Activated naive CD4-positive, alpha-beta T cell treated with anti-CD3 and anti-CD28 coated beads, Interleukin-2, amount 50 U/mL, for 72 hours (primary cell): ENCODE measurements around the gene STAT5A. TPM values are rescaled to one million over a fixed set of nuclear protein-coding genes. Genes with fewer than 3 reads are reported as not detected.
"Not testable (repeated sequence)": the region's sequence is repeated elsewhere in the genome, so short reads cannot be mapped to it uniquely, and the experiment has no call there.

ENCODE experiments used
- ATAC-seq, 2 donors: fragments of 150-1000 bp; cut with Tn5 transposase; 2 replicates each; pipeline ENCODE4 v1.10.0; 2021; ENCODE audit warnings: mild to moderate bottlenecking in 2 of 2, moderate library complexity in 2 of 2
- DNase-seq, 2 donors: peaks; one replicate each; pipeline ENCODE4 v3.0.0; 2021 to 2022; ENCODE audit warnings: low spot score in 2 of 2
- H3K27ac Mint-ChIP-seq, 2 donors: one replicate each; pipeline ENCODE4 v1.8.0; 2022; ENCODE audit warnings: mild to moderate bottlenecking in 2 of 2, mixed read lengths in 2 of 2
- H3K36me3 Mint-ChIP-seq, 2 donors: one replicate each; pipeline ENCODE4 v1.8.0; 2022; ENCODE audit warnings: mixed read lengths in 2 of 2
- H3K9me3 Mint-ChIP-seq, 2 donors: one replicate each; pipeline ENCODE4 v1.8.0; 2022; ENCODE audit warnings: mixed read lengths in 2 of 2
- total RNA-seq, 2 donors: library from RNA; stranded (reverse); gene quantifications; one replicate each; pipeline ENCODE4 v1.2.3, GENCODE V29; 2022

Gene STAT5A
- total RNA-seq, 2 donors from 2014 or later = 171 to 177 TPM

- Mint-ChIP-seq H3K36me3 (peaks cover 4 to 20% of the 10 kb centered on the region in 2 donors), H3K27ac (peak overlapping the region; percentile 70 to 74), H3K9me3 (no peaks in the 10 kb centered on the region)
- ATAC-seq = peak in 1 of 2 donors; percentile 26
- no peak for DNase-seq
Measured at GRCh38 chr17:42354956-42355843, 66.9 kb downstream of the STAT5A start.

- DNase-seq = no peak
- Mint-ChIP-seq H3K9me3 (no peaks in the 10 kb centered on the region), H3K36me3 (peaks cover 4 to 36% of the 10 kb centered on the region in 2 donors), H3K27ac (peak overlapping the region; percentile 65 to 74)
- no peak for ATAC-seq
Measured at GRCh38 chr17:42358434-42358833, 70.1 kb downstream of the STAT5A start.

GRCh38 chr17:42359133-42359532 is 70.8 kb downstream of the STAT5A start:
- ATAC-seq (no peak), DNase-seq (no peak)
- Mint-ChIP-seq H3K36me3 (peaks cover 10 to 37% of the 10 kb centered on the region in 2 donors), H3K27ac (peak overlapping the region; percentile 65 to 74), H3K9me3 (peaks cover 0 to 4% of the 10 kb centered on the region in 2 donors)

- peak overlapping the region in 1 of 2 donors; percentile 89 for H3K27ac Mint-ChIP-seq
- DNase-seq, ATAC-seq, H3K9me3 Mint-ChIP-seq: not testable (repeated sequence)
- peaks cover 9 to 49% of the 10 kb centered on the region in 2 donors for H3K36me3 Mint-ChIP-seq
Measured at GRCh38 chr17:42360388-42360787, 72.1 kb downstream of the STAT5A start.

Other genes starting within 250 kb of the STAT5A start
- gene C17orf113, start 237.9 kb upstream of the STAT5A start, total RNA-seq = under 1 TPM; 0.16 to 0.37 TPM
- under 1 TPM in 1 of 2 donors, not detected in 1; 0.82 TPM for gene ZNF385C, start 190.0 kb upstream of the STAT5A start, total RNA-seq
- gene DHX58, start 175.8 kb upstream of the STAT5A start, total RNA-seq = 10 to 100 TPM; 39.6 to 40.2 TPM
- 10 to 100 TPM; 47.4 to 69.6 TPM for gene KAT2A, start 167.1 kb upstream of the STAT5A start, total RNA-seq
- gene HSPB9, start 165.7 kb upstream of the STAT5A start, total RNA-seq = under 1 TPM in 1 of 2 donors, not detected in 1; 0.23 TPM
- gene RAB5C, start 133.5 kb upstream of the STAT5A start, total RNA-seq = 10 to 100 TPM; 44.5 to 45.7 TPM
- gene KCNH4, start 107.4 kb upstream of the STAT5A start, total RNA-seq = under 1 TPM; 0.23 to 0.54 TPM
- not detected for gene HCRT, start 103.0 kb upstream of the STAT5A start, total RNA-seq
- 10 to 100 TPM; 10.5 to 25.3 TPM for gene GHDC, start 94.0 kb upstream of the STAT5A start, total RNA-seq
- 100 to 1,000 TPM; 117 to 207 TPM for gene STAT5B, start 12.1 kb upstream of the STAT5A start, total RNA-seq
- 100 to 1,000 TPM; 189 to 505 TPM for gene STAT3, start 99.9 kb downstream of the STAT5A start, total RNA-seq
- gene CAVIN1, start 134.8 kb downstream of the STAT5A start, total RNA-seq = 1 to 10 TPM in 1 of 2 donors, under 1 TPM in 1; 0.11 to 9.4 TPM
- gene ATP6V0A1, start 170.4 kb downstream of the STAT5A start, total RNA-seq = 10 to 100 TPM; 14.9 to 25.5 TPM
- 10 to 100 TPM; 13.1 to 16.9 TPM for gene NAGLU, start 247.7 kb downstream of the STAT5A start, total RNA-seq